ENCODE data around the gene VN1R5.
A peak's percentile ranks its signal among the peaks of the same experiment; 100 is the strongest.

VN1R5 gene

DNA sequence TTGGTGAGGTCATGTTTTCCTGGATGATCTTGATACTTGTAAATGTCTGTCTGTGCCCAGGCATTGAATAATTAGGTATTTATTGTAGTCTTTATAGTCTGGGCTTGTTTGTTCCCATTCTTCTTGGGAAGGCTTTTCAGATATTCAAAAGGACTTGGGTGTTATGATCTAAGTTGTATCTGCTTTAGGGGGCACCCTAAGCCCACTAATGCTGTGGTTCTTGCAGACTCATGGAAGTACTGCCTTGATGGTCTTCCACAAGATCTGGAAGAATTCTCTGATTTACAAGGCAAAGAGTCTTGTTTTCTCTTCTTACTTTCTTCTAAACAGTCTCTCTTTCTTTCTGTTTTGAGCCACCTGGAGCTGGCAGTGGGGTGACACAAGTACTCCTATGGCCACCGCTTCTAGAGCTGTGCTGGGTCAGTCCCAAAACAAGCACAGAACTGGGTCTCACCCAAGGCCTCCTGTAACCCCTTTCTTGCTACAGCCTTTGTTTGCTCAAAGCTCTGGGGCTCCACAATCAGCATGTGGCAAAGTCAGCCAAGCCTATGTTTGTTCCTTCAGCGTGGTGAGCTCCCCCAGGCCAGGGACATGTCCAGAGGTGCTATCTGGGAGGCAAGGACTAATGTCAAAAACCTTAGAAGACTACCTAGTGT is 12.6 kb downstream of the VN1R5 start:
- Histone ChIP-seq H3K27ac (ENCODE audit: extremely low read depth, low read depth, low read length) (no peak overlapping the region), H3K36me3 (ENCODE audit: control insufficient read depth in 2 of 2, insufficient read depth in 1 of 2, low read length in 2 of 2) (no peaks in the 10 kb centered on the region), H3K4me1 (ENCODE audit: control insufficient read depth, insufficient read depth, low read length) (no peaks in the 10 kb centered on the region), H3K4me3 (ENCODE audit: low read depth, low read length) (no peak overlapping the region), H3K9me3 (ENCODE audit: control insufficient read depth, insufficient read depth, low read depth, low read length) (no peaks in the 10 kb centered on the region)
- TF ChIP-seq ZNF776 (tag by site-specific recombination; IDR thresholded peaks at IDR 0.05; ENCODE audit: borderline replicate concordance) (no peak), SETDB1 (IDR thresholded peaks at IDR 0.05; ENCODE audit: insufficient read length, low read length) (no peak), ZNF654 (tag by site-specific recombination; IDR thresholded peaks at IDR 0.05; ENCODE audit: low read depth) (no peak), ZNF10 (tag by site-specific recombination; IDR thresholded peaks at IDR 0.05) (no peak), ZNF830 (tag by site-specific recombination; IDR thresholded peaks at IDR 0.05; ENCODE audit: low read depth) (no peak), KLF9 (tag by site-specific recombination; IDR thresholded peaks at IDR 0.05; ENCODE audit: low read depth) (no peak), ZNF221 (tag by site-specific recombination; IDR thresholded peaks at IDR 0.05; ENCODE audit: borderline replicate concordance) (no peak), ZNF837 (tag by site-specific recombination; IDR thresholded peaks at IDR 0.05) (no peak), ZNF792 (tag by site-specific recombination; IDR thresholded peaks at IDR 0.05) (no peak), PRDM10 (tag by site-specific recombination; IDR thresholded peaks at IDR 0.05) (no peak), ZFP37 (tag by site-specific recombination; IDR thresholded peaks at IDR 0.05) (no peak), ZNF549 (tag by site-specific recombination; IDR thresholded peaks at IDR 0.05) (no peak), KLF1 (tag by site-specific recombination; IDR thresholded peaks at IDR 0.05) (no peak)
- ChIA-PET POLR2A (no interaction called here), CTCF (no interaction called here)

DNA sequence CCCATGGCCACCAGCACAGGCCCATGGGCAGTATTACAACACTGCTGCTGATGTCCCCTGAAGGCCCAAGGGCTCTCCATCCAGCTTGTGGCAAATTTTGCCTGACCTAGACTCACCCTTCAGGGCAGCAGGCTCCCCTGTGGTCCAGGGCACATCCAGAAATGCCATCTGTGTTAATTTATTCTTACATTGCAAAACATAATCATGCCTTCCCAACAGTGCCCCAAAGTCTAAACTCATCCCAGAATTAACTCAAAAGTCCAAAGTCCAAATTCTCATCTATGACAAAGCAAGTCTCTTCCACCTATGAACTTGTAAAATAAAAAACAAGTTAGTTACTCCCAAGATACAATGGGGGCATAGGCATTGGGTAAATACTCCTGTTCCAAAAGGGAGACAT is 13.3 kb downstream of the VN1R5 start:
- no peaks in the 10 kb centered on the region for H3K4me1 ChIP-seq (ENCODE audit: control insufficient read depth, insufficient read depth, low read length)
- ChIA-PET CTCF (no interaction called here), POLR2A (no interaction called here)
- no peaks in the 10 kb centered on the region for H3K9me3 ChIP-seq (ENCODE audit: control insufficient read depth, insufficient read depth, low read depth, low read length)
- H3K4me3 ChIP-seq (ENCODE audit: low read depth, low read length) = no peak overlapping the region
- no peak overlapping the region for H3K27ac ChIP-seq (ENCODE audit: extremely low read depth, low read depth, low read length)
- TF ChIP-seq, protein P1, sequence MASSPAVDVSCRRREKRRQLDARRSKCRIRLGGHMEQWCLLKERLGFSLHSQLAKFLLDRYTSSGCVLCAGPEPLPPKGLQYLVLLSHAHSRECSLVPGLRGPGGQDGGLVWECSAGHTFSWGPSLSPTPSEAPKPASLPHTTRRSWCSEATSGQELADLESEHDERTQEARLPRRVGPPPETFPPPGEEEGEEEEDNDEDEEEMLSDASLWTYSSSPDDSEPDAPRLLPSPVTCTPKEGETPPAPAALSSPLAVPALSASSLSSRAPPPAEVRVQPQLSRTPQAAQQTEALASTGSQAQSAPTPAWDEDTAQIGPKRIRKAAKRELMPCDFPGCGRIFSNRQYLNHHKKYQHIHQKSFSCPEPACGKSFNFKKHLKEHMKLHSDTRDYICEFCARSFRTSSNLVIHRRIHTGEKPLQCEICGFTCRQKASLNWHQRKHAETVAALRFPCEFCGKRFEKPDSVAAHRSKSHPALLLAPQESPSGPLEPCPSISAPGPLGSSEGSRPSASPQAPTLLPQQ (tag by site-specific recombination; IDR thresholded peaks at IDR 0.05) = no peak
- no peaks in the 10 kb centered on the region for H3K36me3 ChIP-seq (ENCODE audit: control insufficient read depth in 2 of 2, insufficient read depth in 1 of 2, low read length in 2 of 2)

- CTCF ChIA-PET = no interaction called here
- no peak overlapping the region for H3K27ac ChIP-seq (ENCODE audit: extremely low read depth, low read depth, low read length)
- H3K9me3 ChIP-seq (ENCODE audit: control insufficient read depth, insufficient read depth, low read depth, low read length) = no peaks in the 10 kb centered on the region
- no peaks in the 10 kb centered on the region for H3K4me1 ChIP-seq (ENCODE audit: control insufficient read depth, insufficient read depth, low read length)
- H3K36me3 ChIP-seq (ENCODE audit: control insufficient read depth in 2 of 2, insufficient read depth in 1 of 2, low read length in 2 of 2) = no peaks in the 10 kb centered on the region
- TF ChIP-seq ZNF585B (tag by site-specific recombination; IDR thresholded peaks at IDR 0.05) = peak; percentile 57
- no peak for TF ChIP-seq ZNF354C (tag by site-specific recombination; IDR thresholded peaks at IDR 0.05; ENCODE audit: borderline replicate concordance, low read depth)
- TF ChIP-seq ZNF645 (tag by site-specific recombination; IDR thresholded peaks at IDR 0.05) = no peak
- no peak for TF ChIP-seq ZNF549 (tag by site-specific recombination; IDR thresholded peaks at IDR 0.05)
- POLR2A ChIA-PET = no interaction called here
- no peak overlapping the region for H3K4me3 ChIP-seq (ENCODE audit: low read depth, low read length)
These were observed 14.1 kb downstream of the VN1R5 start for GRCh38 chr1:247270003-247270402.

All from HEK293 (cell line).